ENCODE results near the gene ACSL1. TPM values are rescaled to one million over a fixed set of nuclear protein-coding genes. Genes with fewer than 3 reads are reported as not detected.

ACSL1 gene
- total and polyA plus RNA-seq, 2 donors from 2014 or later, result 98.1 to 322 TPM

DNA sequence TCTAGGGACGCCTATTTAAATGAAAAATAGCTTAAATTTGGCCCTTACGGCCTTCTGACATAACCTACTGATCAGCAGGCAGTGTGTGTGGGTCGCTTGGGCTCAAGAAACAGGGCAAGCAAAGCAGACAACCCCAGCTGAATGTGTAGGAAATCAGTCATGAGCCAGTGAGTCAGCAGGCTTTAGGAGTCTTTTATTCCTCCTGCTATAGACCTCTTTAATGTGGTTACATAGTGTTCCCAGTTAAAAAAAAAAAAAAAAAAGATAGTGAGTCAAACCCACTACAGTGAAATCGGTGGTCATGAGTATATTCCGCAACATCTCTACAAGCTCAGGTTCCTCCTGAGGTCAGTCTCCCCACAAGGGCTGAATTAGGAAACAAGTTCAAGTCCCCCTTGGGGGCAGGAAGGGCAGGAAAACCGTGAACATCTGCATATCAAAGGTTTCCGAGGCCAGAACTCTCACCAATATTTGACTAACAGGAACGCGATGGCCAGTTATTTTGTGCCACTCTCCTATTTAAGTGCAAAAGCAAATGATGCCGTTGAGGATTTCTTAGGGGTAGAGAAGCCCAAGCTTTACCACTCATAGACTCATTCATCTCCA is 32.7 kb downstream of the ACSL1 start:
- no peak for DNase-seq
- intact Hi-C loops (cut with DNase I), result no loop called here
- TF ChIP-seq, protein P1, sequence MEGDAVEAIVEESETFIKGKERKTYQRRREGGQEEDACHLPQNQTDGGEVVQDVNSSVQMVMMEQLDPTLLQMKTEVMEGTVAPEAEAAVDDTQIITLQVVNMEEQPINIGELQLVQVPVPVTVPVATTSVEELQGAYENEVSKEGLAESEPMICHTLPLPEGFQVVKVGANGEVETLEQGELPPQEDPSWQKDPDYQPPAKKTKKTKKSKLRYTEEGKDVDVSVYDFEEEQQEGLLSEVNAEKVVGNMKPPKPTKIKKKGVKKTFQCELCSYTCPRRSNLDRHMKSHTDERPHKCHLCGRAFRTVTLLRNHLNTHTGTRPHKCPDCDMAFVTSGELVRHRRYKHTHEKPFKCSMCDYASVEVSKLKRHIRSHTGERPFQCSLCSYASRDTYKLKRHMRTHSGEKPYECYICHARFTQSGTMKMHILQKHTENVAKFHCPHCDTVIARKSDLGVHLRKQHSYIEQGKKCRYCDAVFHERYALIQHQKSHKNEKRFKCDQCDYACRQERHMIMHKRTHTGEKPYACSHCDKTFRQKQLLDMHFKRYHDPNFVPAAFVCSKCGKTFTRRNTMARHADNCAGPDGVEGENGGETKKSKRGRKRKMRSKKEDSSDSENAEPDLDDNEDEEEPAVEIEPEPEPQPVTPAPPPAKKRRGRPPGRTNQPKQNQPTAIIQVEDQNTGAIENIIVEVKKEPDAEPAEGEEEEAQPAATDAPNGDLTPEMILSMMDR (IDR thresholded peaks at IDR 0.05; ENCODE audit: borderline replicate concordance, extremely low read depth, insufficient read depth), result no peak
- Histone ChIP-seq H3K27ac (ENCODE audit: low read depth in 2 of 2, low read length in 2 of 2) (peak overlapping the region in 1 of 2 donors; percentile 33), H3K4me3 (ENCODE audit: low read length in 3 of 3) (no peak overlapping the region), H3K9me3 (ENCODE audit: control insufficient read depth in 2 of 3, insufficient read depth in 1 of 3, low read length in 3 of 3) (no peaks in the 10 kb centered on the region), H3K27me3 (ENCODE audit: control insufficient read depth, insufficient read depth, low read length) (no peaks in the 10 kb centered on the region), H3K9ac (ENCODE audit: low read length in 3 of 3) (no peak overlapping the region), H3K36me3 (ENCODE audit: control insufficient read depth in 2 of 3, insufficient read depth in 3 of 3, low read length in 3 of 3) (peaks cover 0 to 24% (median 20%) of the 10 kb centered on the region in 3 donors), H3K4me1 (ENCODE audit: control insufficient read depth in 2 of 3, insufficient read depth in 2 of 3, low read depth in 1 of 3, low read length in 3 of 3) (peaks cover 0 to 16% (median 13%) of the 10 kb centered on the region in 3 donors)
- no peak for FAIRE-seq

DNA sequence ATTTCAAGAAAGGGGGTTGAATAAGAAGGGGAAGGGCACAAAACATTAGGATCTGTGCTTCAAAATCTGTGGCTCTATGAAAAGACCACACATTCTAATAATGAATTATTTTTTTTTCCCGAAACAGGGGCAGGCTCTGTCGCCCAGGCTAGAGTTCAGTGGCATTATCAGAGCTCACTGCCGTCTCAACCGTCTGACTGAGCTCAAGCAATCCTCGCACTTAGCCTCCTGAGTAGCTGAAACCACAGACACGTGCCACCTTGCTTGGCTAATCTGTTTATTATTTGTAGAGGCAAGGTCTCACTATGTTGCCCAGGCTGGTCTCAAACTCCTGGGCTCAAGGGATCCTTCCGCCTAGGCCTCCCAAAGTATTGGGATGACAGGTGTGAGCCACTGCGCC is 33.4 kb downstream of the ACSL1 start:
- peaks cover 0 to 16% (median 13%) of the 10 kb centered on the region in 3 donors for H3K4me1 ChIP-seq (ENCODE audit: control insufficient read depth in 2 of 3, insufficient read depth in 2 of 3, low read depth in 1 of 3, low read length in 3 of 3)
- intact Hi-C loops (cut with DNase I), result no loop called here
- peak overlapping the region in 1 of 2 donors; percentile 33 for H3K27ac ChIP-seq (ENCODE audit: low read depth in 2 of 2, low read length in 2 of 2)
- no peaks in the 10 kb centered on the region for H3K9me3 ChIP-seq (ENCODE audit: control insufficient read depth in 2 of 3, insufficient read depth in 1 of 3, low read length in 3 of 3)
- H3K36me3 ChIP-seq (ENCODE audit: control insufficient read depth in 2 of 3, insufficient read depth in 3 of 3, low read length in 3 of 3), result peaks cover 0 to 22% (median 14%) of the 10 kb centered on the region in 3 donors
- H3K27me3 ChIP-seq (ENCODE audit: control insufficient read depth, insufficient read depth, low read length), result no peaks in the 10 kb centered on the region
- H3K4me3 ChIP-seq (ENCODE audit: low read length in 3 of 3), result no peak overlapping the region
- TF ChIP-seq, protein P1 (IDR thresholded peaks at IDR 0.05; ENCODE audit: borderline replicate concordance, extremely low read depth, insufficient read depth), result no peak
- H3K9ac ChIP-seq (ENCODE audit: low read length in 3 of 3), result no peak overlapping the region
- no peak for DNase-seq
- no peak for FAIRE-seq

GRCh38 chr4:184790826-184791225 is 34.9 kb downstream of the ACSL1 start:
- Histone ChIP-seq H3K27me3 (ENCODE audit: control insufficient read depth, insufficient read depth, low read length) (no peaks in the 10 kb centered on the region), H3K27ac (ENCODE audit: low read depth in 2 of 2, low read length in 2 of 2) (no peak overlapping the region), H3K4me1 (ENCODE audit: control insufficient read depth in 2 of 3, insufficient read depth in 2 of 3, low read depth in 1 of 3, low read length in 3 of 3) (peaks cover 0 to 16% (median 13%) of the 10 kb centered on the region in 3 donors), H3K9me3 (ENCODE audit: control insufficient read depth in 2 of 3, insufficient read depth in 1 of 3, low read length in 3 of 3) (no peaks in the 10 kb centered on the region), H3K36me3 (ENCODE audit: control insufficient read depth in 2 of 3, insufficient read depth in 3 of 3, low read length in 3 of 3) (peaks cover 0 to 23% (median 21%) of the 10 kb centered on the region in 3 donors), H3K9ac (ENCODE audit: low read length in 3 of 3) (no peak overlapping the region), H3K4me3 (ENCODE audit: low read length in 3 of 3) (no peak overlapping the region)
- FAIRE-seq, result no peak
- TF ChIP-seq, protein P1 (IDR thresholded peaks at IDR 0.05; ENCODE audit: borderline replicate concordance, extremely low read depth, insufficient read depth), result no peak
- no peak for DNase-seq
- intact Hi-C loops (cut with DNase I), result no loop called here

All from kidney (tissue), 14 donors.